DOHH2 (cell line): Measurements from ENCODE around the gene ACTL6B.
A peak's percentile ranks its signal among the peaks of the same experiment; 100 is the strongest.

Experiments
- H3F3A ChIP-seq: fragments of 200-600 bp; sonication (generic), shearing (Covaris generic); 2 replicates; pipeline ENCODE4 v1.6.0; 2016; ENCODE audit warnings: antibody characterized with exemption, mild to moderate bottlenecking; ENCODE audit not compliant: control insufficient read depth, insufficient read depth
- H3K27ac ChIP-seq: fragments of 200-600 bp; sonication (generic); 2 replicates; pipeline ENCODE4 v1.5.1; 2014; ENCODE audit warnings: low read depth, mild to moderate bottlenecking, low read length, moderate library complexity
- H3K27me3 ChIP-seq: fragments of 200-600 bp; sonication (generic); 2 replicates; pipeline ENCODE4 v1.6.1; 2014; ENCODE audit warnings: mild to moderate bottlenecking, low read length, mixed read lengths; ENCODE audit not compliant: control insufficient read depth
- H3K36me3 ChIP-seq: fragments of 200-600 bp; sonication (generic); 2 replicates; pipeline ENCODE4 v1.6.1; 2014; ENCODE audit warnings: mild to moderate bottlenecking, low read length, moderate library complexity, mixed read lengths; ENCODE audit not compliant: control insufficient read depth
- H3K4me1 ChIP-seq: fragments of 200-600 bp; sonication (generic); 2 replicates; pipeline ENCODE4 v1.6.1; 2014; ENCODE audit warnings: mild to moderate bottlenecking, low read length, mixed read lengths; ENCODE audit not compliant: control insufficient read depth
- H3K4me2 ChIP-seq: fragments of 200-600 bp; sonication (generic); 2 replicates; pipeline ENCODE4 v1.6.0; 2014; ENCODE audit warnings: mild to moderate bottlenecking, low read length, moderate library complexity
- H3K4me3 ChIP-seq: fragments of 200-600 bp; sonication (generic); 2 replicates; pipeline ENCODE4 v1.5.1; 2014; ENCODE audit warnings: mild to moderate bottlenecking, low read length, mixed read lengths
- H3K79me2 ChIP-seq: fragments of 200-600 bp; sonication (generic); 2 replicates; pipeline ENCODE4 v1.6.1; 2014; ENCODE audit warnings: mild to moderate bottlenecking, low read length, mixed read lengths; ENCODE audit not compliant: control insufficient read depth
- H3K9me2 ChIP-seq: fragments of 200-600 bp; sonication (generic); replicated peaks from 2 replicates; pipeline ENCODE4 v1.6.1; 2014; ENCODE audit warnings: mild to moderate bottlenecking, low read length, mixed read lengths; ENCODE audit not compliant: control insufficient read depth
- H3K9me3 ChIP-seq: fragments of 200-600 bp; sonication (generic); 2 replicates; pipeline ENCODE4 v1.6.1; 2014; ENCODE audit warnings: antibody characterized with exemption, low read length, mixed read lengths; ENCODE audit not compliant: control insufficient read depth, insufficient read depth
- H4K20me1 ChIP-seq: fragments of 200-600 bp; sonication (generic); 2 replicates; pipeline ENCODE4 v1.6.0; 2014; ENCODE audit warnings: low read depth, mild to moderate bottlenecking, antibody characterized with exemption, low read length, moderate library complexity; ENCODE audit not compliant: control insufficient read depth, insufficient read depth
- CTCF ChIP-seq: fragments of 200-600 bp; sonication (generic); IDR thresholded peaks from one replicate; pipeline ENCODE4 v1.5.1; 2014; ENCODE audit warnings: antibody characterized with exemption, mild to moderate bottlenecking, low read depth, low read length; ENCODE audit not compliant: poor library complexity, severe bottlenecking
- EZH2phosphoT487 ChIP-seq: fragments of 200-600 bp; sonication (generic); IDR thresholded peaks from 2 replicates; pipeline ENCODE4 v1.6.1; 2017; ENCODE audit warnings: borderline replicate concordance, mild to moderate bottlenecking, antibody characterized with exemption, low read length, moderate library complexity, mixed read lengths

The ACTL6B gene

GRCh38 chr7:100607111-100607510 is 49.1 kb downstream of the ACTL6B start:
- TF ChIP-seq CTCF = no peak
- no peak for TF ChIP-seq EZH2phosphoT487
- peaks cover 30% of the 10 kb centered on the region for H3K27me3 ChIP-seq

GRCh38 chr7:100606313-100606712 is 49.9 kb downstream of the ACTL6B start:
- Histone ChIP-seq H3K4me3 (no peak overlapping the region), H3K9me3 (no peaks in the 10 kb centered on the region), H3K36me3 (no peaks in the 10 kb centered on the region), H3K9me2 (no peaks in the 10 kb centered on the region), H3K4me2 (no peak overlapping the region), H3K27me3 (peaks cover 31% of the 10 kb centered on the region), H3K27ac (no peak overlapping the region), H4K20me1 (no peaks in the 10 kb centered on the region), H3K79me2 (no peaks in the 10 kb centered on the region), H3K4me1 (peaks cover 21% of the 10 kb centered on the region), H3F3A (peaks cover 6% of the 10 kb centered on the region)
- no peak for TF ChIP-seq CTCF
- no peak for TF ChIP-seq EZH2phosphoT487

More at GRCh38 chr7:100607111-100607510, 49.1 kb downstream of the ACTL6B start:
- no peaks in the 10 kb centered on the region for H3K9me2 ChIP-seq
- H3F3A ChIP-seq = peaks cover 6% of the 10 kb centered on the region
- H3K4me1 ChIP-seq = peaks cover 22% of the 10 kb centered on the region
- no peak overlapping the region for H3K4me2 ChIP-seq
- H4K20me1 ChIP-seq = no peaks in the 10 kb centered on the region
- H3K79me2 ChIP-seq = no peaks in the 10 kb centered on the region
- H3K27ac ChIP-seq = no peak overlapping the region
- H3K4me3 ChIP-seq = no peak overlapping the region
- no peaks in the 10 kb centered on the region for H3K36me3 ChIP-seq
- H3K9me3 ChIP-seq = no peaks in the 10 kb centered on the region

GRCh38 chr7:100604976-100605911 is 51.0 kb downstream of the ACTL6B start:
- H3K27ac ChIP-seq = no peak overlapping the region
- no peaks in the 10 kb centered on the region for H3K79me2 ChIP-seq
- H3K9me3 ChIP-seq = no peaks in the 10 kb centered on the region
- no peaks in the 10 kb centered on the region for H3K9me2 ChIP-seq
- no peaks in the 10 kb centered on the region for H3K36me3 ChIP-seq
- no peak for TF ChIP-seq CTCF
- 0 out of 2 replicates have a peak, but pooled peaks have one; percentile 66 for TF ChIP-seq EZH2phosphoT487
- H3F3A ChIP-seq = no peaks in the 10 kb centered on the region
- H3K4me1 ChIP-seq = peaks cover 19% of the 10 kb centered on the region
- H3K27me3 ChIP-seq = peaks cover 31% of the 10 kb centered on the region
- H4K20me1 ChIP-seq = no peaks in the 10 kb centered on the region
- H3K4me3 ChIP-seq = peak overlapping the region; percentile 74
- peak overlapping the region; percentile 89 for H3K4me2 ChIP-seq
